GM12878 (cell line): Measurements from ENCODE around the gene MYB. TPM values are rescaled to one million over a fixed set of nuclear protein-coding genes. Genes with fewer than 3 reads are reported as not detected.

Experiments used
- ATAC-seq: fragments of 200-7000 bp; cut with Tn5 transposase; 3 replicates; pipeline ENCODE4 v1.9.1; 2020; ENCODE audit warnings: mild to moderate bottlenecking, moderate library complexity
- BruUV-seq: library from RNA; stranded (reverse); fragments of 400-500 nt; replicated peaks from 2 replicates; lab custom pipeline; 2021; lab: Mats Ljungman, UMichigan
- CTCF ChIA-PET: fragments of 300-600 bp; sonication (Branson Sonifier 250); formaldehyde crosslinking; extraction: SDS; loops from one replicate; lab custom pipeline; 2021; ENCODE audit warnings: inconsistent platforms; lab: Yijun Ruan, JAX
- POLR2A ChIA-PET: fragments of 350-600 bp; formaldehyde crosslinking; extraction: SDS; loops from one replicate; lab custom pipeline; 2021; ENCODE audit warnings: inconsistent platforms; lab: Charles Lee
- RAD21 ChIA-PET: fragments of 300-600 bp; sonication (Branson Sonifier 250); formaldehyde crosslinking; loops from one replicate; lab custom pipeline; 2023; ENCODE audit warnings: antibody characterized with exemption; ENCODE audit not compliant: unreplicated experiment; lab: Charles Lee
- SMC1A ChIA-PET: fragments of 300-600 bp; sonication (Branson Sonifier 250); formaldehyde crosslinking; loops from one replicate; lab custom pipeline; 2023; ENCODE audit not compliant: unreplicated experiment, uncharacterized antibody; lab: Charles Lee
- DNase-seq: peaks from one replicate; pipeline ENCODE4 v3.0.0-alpha.2; 2011; ENCODE audit warnings: low read depth, low spot score
- FAIRE-seq: peaks from 3 replicates; lab custom pipeline; 2011; peaks lifted over from hg19 to GRCh38; lab: Jason Lieb, UNC
- H2AFZ ChIP-seq: 2 replicates; pipeline ENCODE4 v1.6.0; 2011; ENCODE audit warnings: low read depth, low read length, control low read depth; ENCODE audit not compliant: control insufficient read depth
- H3K27ac ChIP-seq: 2 replicates; pipeline ENCODE4 v1.5.1; 2011; ENCODE audit warnings: control low read depth; ENCODE audit not compliant: control insufficient read depth, insufficient read depth
- H3K27me3 ChIP-seq, 2 experiments: replicated peaks in 1 of 2; 2 replicates each; pipeline versions ENCODE4 v1.6.0 to v1.6.1; 2011; ENCODE audit warnings: low read length in 1 of 2; ENCODE audit not compliant: control insufficient read depth in 2 of 2, insufficient read depth in 2 of 2
- H3K36me3 ChIP-seq, 2 experiments: 2 replicates each; pipeline ENCODE4 v1.5.1; 2011; ENCODE audit warnings: low read length in 1 of 2; ENCODE audit not compliant: control insufficient read depth in 2 of 2, insufficient read depth in 2 of 2
- H3K4me1 ChIP-seq: 2 replicates; pipeline ENCODE4 v1.6.1; 2011; ENCODE audit warnings: mild to moderate bottlenecking, low read length, moderate library complexity, mixed read lengths; ENCODE audit not compliant: control insufficient read depth, insufficient read depth
- H3K4me2 ChIP-seq: 2 replicates; pipeline ENCODE4 v1.6.0; 2011; ENCODE audit warnings: control low read depth; ENCODE audit not compliant: control insufficient read depth, insufficient read depth
- H3K4me3 ChIP-seq: fragments of 200-600 bp; sonication (generic); 2 replicates; pipeline ENCODE4 v1.5.1; 2016
- H3K79me2 ChIP-seq: 2 replicates; pipeline ENCODE4 v1.6.0; 2011; ENCODE audit warnings: low read length; ENCODE audit not compliant: control insufficient read depth, insufficient read depth
- H3K9ac ChIP-seq: 2 replicates; pipeline ENCODE4 v1.8.0; 2011; ENCODE audit warnings: low read length, control low read depth, mixed read lengths; ENCODE audit not compliant: control insufficient read depth, insufficient read depth
- H3K9me3 ChIP-seq: replicated peaks from 3 replicates; pipeline ENCODE4 v1.5.1; 2011; ENCODE audit warnings: mild to moderate bottlenecking, low read length; ENCODE audit not compliant: control insufficient read depth, insufficient read depth
- H4K20me1 ChIP-seq: 2 replicates; pipeline ENCODE4 v1.6.0; 2011; ENCODE audit not compliant: control insufficient read depth, insufficient read depth
- CREM ChIP-seq: IDR thresholded peaks from 2 replicates; pipeline ENCODE4 v1.6.1; 2014; ENCODE audit warnings: antibody characterized with exemption, low read depth
- JUND ChIP-seq: IDR thresholded peaks from 2 replicates; pipeline ENCODE4 v1.6.1; 2012; ENCODE audit warnings: low read depth, mild to moderate bottlenecking, low read length, improper control_type of control experiment, moderate library complexity
- KDM1A ChIP-seq: fragments of 200-600 bp; sonication (generic); IDR thresholded peaks from 2 replicates; pipeline ENCODE4 v1.6.1; 2016; ENCODE audit warnings: borderline replicate concordance
- TCF3 ChIP-seq: IDR thresholded peaks from 2 replicates; pipeline ENCODE4 v1.6.1; 2012; ENCODE audit warnings: low read depth, mild to moderate bottlenecking, low read length, borderline replicate concordance; ENCODE audit not compliant: insufficient read depth
- ZNF274 ChIP-seq: IDR thresholded peaks from one replicate; pipeline ENCODE4 v1.8.0; 2011; ENCODE audit not compliant: insufficient read length, insufficient read depth
- WGBS: methylation state at CpG from one replicate; pipeline ENCODE4 v1.1.6; 2016; ENCODE audit warnings: low lambda C conversion rate; ENCODE audit not compliant: insufficient replicate concordance, insufficient coverage; ENCODE audit errors: missing lambda C conversion rate; 5-methylcytosine and 5-hydroxymethylcytosine counted together
- in situ Hi-C: fragments of 300-500 bp; cut with MboI; formaldehyde crosslinking; loops from 9 replicates; pipeline ENCODE4 v1.14.3; 2018; ENCODE audit warnings: mixed read lengths
- intact Hi-C: fragments of 100-400 bp; cut with micrococcal nuclease; formaldehyde crosslinking; loops from one replicate; pipeline ENCODE4 v1.14.2; 2022; ENCODE audit not compliant: unreplicated experiment
- polyA plus RNA-seq, 11 experiments: library from polyadenylated mRNA; depleted of rRNA in 4 of 11; unstranded in 6 of 11; stranded (reverse) in 5 of 11; fragments of >200 nt; fragmentation: Nextera tagmentation in 4 of 11; fragmentation: Illumina TruSeq in 1 of 11; extraction: Ambion mirVana in 4 of 11; extraction: Trizol in 1 of 11; gene quantifications; 1 replicate in 1 of 11; 2 replicates in 10 of 11; pipeline versions ENCODE4 v1.2.1 to v1.2.3, GENCODE V29; 2011 to 2016; ENCODE audit warnings: inconsistent platforms in 2 of 11, missing spikeins in 2 of 11, low read depth in 1 of 11
- total RNA-seq, 4 experiments: library from RNA; depleted of rRNA in 3 of 4; stranded (reverse); fragments of >200 nt in 3 of 4; fragmentation: Illumina TruSeq in 1 of 4; extraction: Trizol in 1 of 4; gene quantifications; 2 replicates each; pipeline versions ENCODE4 v1.2.1 to v1.2.3, GENCODE V29; 2013 to 2021
- TF ChIP-seq, protein P1 (sequence below): fragments of 450-650 bp; IDR thresholded peaks from 2 replicates; pipeline ENCODE4 v1.6.1; 2014; ENCODE audit warnings: mild to moderate bottlenecking

The MYB gene
- total and polyA plus RNA-seq, 10 of the 15 experiments (the other 5 are each of a cell fraction or from before 2014, with no cell fraction given) = 7.0 to 29.8 (median 21.5) TPM

DNA sequence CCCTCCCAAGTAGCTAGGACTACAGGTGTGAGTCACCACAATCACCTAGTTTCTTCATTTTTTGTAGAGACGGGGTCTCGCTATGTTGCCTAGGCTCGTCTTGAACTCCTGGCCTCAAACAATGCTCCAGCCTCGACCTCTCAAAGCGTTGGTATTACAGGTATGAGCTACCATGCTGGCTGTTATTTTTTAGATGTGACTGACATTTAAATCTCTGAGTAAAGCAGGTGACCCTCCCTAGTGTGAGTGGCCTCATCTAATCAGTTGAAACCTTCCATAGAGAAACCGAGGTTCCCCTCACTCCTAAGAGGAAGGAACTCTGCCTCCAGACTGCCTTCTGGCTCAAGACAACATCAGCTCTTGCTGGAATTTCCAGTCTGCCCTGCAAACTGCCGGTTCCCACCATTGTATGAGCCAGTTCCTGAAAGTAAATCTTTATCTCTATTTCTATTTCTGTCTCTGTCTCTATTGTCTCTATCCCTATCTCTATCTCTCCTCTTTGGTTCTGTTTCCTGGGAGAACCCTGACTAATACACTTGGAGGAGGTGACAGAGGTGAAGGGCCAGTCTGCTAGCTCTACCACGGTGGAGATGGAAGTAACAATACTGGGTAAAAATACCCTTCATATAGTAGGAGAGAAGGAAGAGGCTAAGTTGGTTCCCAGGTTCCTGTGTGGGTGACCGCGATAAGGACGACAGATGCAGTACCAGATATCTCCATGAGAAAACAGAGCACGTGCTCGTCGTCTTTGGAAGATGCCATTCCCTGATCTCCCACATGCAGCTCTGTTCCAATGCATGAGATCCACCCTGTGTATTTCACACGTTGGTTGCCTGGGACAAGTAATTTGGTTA lies 81.0 kb downstream of the MYB start:
- no peak for ATAC-seq
- TF ChIP-seq JUND (no peak), ZNF274 (no peak), KDM1A (no peak), TCF3 (no peak), CREM (no peak)
- TF ChIP-seq, protein P1, sequence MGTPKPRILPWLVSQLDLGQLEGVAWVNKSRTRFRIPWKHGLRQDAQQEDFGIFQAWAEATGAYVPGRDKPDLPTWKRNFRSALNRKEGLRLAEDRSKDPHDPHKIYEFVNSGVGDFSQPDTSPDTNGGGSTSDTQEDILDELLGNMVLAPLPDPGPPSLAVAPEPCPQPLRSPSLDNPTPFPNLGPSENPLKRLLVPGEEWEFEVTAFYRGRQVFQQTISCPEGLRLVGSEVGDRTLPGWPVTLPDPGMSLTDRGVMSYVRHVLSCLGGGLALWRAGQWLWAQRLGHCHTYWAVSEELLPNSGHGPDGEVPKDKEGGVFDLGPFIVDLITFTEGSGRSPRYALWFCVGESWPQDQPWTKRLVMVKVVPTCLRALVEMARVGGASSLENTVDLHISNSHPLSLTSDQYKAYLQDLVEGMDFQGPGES = no peak
- Histone ChIP-seq H3K4me3 (no peak overlapping the region), H3K27ac (no peak overlapping the region), H4K20me1 (no peaks in the 10 kb centered on the region), H3K4me1 (no peaks in the 10 kb centered on the region), H3K9ac (no peak overlapping the region), H3K27me3 (no peaks in the 10 kb centered on the region; a peak in 2 of 4 replicates), H3K36me3 (no peaks in the 10 kb centered on the region), H3K4me2 (no peak overlapping the region), H3K9me3 (no peaks in the 10 kb centered on the region), H3K79me2 (no peaks in the 10 kb centered on the region), H2AFZ (no peak overlapping the region)
- ChIA-PET SMC1A (interaction anchor here (0.6 to 0.9 kb wide), 3 partner anchors 61 to 118 kb away, joined by 3 to 4 read pairs (median 3); no protein-coding TSS in a partner anchor), CTCF (interaction anchor here (0.6 to 1.6 kb wide), 4 partner anchors 9 to 285 kb away, joined by 3 to 4 read pairs (median 4); no protein-coding TSS in a partner anchor), POLR2A (no interaction called here), RAD21 (no interaction called here)
- no peak for DNase-seq
- in situ Hi-C loops (no loop called here), intact Hi-C loops (no loop called here)
- BruUV-seq = no TSS peak
- FAIRE-seq = no peak
- WGBS = 67% methylated on average over 15 of the region's 15 CpGs
